Amniotic stem cell (primary cell): Measurements from ENCODE around the gene HAVCR2.
A peak's percentile ranks its signal among the peaks of the same experiment; 100 is the strongest.

Source experiments
- DNase-seq: peaks from one replicate; lab custom pipeline; 2025; lab: John Stamatoyannopoulos, UW

HAVCR2 gene

DNA sequence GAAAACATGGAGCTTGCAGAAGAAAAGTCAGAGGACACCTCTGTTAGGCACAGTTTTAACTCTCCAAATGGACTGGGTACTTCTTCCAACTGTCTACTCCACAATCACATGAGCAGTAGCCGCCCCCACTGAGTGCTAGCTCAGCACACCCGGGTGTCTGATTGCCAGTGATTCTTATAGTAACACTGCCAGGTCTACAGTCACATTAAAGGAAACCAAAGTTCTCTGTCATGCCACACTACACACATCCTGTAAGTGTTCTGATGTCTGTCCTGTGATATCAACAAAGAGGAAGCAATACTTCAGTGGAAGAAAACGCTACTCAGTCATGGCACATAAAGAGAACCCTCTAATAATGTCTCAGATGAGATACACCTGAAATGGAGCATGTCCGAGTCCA is at the start of gene HAVCR2:
HAVCR2 (minus strand) TSS at position 69 of the 400 bp plus-strand sequence; CDS start at position 8, 61 bp downstream.
- DNase-seq: no peak

DNA sequence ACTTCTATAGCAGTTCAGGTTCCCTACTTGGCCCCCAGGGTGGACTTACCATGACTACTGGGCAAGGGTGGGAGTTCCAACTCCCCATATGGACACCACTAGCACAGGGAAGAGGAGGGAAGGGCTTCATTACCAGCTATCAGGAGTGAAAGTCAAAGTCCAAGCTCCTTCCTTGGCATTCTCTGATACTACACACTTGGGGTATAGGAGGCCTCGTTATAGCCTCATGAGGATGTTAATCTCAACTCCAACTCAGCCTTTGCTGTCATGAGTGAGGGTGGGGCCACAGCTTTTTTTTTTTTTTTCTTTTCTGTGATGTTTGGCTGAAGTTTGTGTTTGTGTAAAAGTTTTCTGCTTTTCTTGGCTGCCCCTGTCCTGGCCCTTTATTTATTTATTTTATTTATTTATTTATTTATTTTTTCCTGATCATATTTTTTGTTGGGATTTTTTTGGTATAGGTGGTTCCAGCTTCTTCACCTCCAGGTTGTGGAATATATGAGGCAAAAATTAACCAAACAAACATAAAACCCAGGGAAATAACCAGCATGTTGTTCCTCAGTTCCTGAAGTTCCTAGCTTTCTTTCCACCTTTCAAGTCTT is 48.5 kb upstream of the HAVCR2 start:
- no peak for DNase-seq

DNA sequence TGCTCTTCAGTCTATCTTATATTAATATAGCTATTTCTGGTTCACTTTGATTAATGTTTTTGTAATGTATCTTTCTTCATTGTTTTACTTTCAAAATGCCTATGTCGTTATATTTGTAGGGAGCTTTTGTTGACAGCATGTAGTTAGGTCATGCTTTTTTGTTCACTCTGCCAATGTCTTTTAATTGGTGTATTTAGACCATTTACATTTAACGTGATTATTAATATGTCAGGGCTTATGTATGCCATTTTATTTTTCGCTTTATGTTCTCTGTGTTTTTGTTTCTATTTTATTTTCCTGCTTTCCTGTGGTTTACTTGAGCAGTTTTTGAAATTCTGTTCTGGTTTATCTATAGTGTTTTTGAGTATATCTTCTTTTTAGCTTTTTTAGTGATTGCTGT is 46.5 kb upstream of the HAVCR2 start:
- no peak for DNase-seq

- no peak for DNase-seq
Observed at GRCh38 chr5:157150995-157151394, 42.2 kb upstream of the HAVCR2 start.

DNA sequence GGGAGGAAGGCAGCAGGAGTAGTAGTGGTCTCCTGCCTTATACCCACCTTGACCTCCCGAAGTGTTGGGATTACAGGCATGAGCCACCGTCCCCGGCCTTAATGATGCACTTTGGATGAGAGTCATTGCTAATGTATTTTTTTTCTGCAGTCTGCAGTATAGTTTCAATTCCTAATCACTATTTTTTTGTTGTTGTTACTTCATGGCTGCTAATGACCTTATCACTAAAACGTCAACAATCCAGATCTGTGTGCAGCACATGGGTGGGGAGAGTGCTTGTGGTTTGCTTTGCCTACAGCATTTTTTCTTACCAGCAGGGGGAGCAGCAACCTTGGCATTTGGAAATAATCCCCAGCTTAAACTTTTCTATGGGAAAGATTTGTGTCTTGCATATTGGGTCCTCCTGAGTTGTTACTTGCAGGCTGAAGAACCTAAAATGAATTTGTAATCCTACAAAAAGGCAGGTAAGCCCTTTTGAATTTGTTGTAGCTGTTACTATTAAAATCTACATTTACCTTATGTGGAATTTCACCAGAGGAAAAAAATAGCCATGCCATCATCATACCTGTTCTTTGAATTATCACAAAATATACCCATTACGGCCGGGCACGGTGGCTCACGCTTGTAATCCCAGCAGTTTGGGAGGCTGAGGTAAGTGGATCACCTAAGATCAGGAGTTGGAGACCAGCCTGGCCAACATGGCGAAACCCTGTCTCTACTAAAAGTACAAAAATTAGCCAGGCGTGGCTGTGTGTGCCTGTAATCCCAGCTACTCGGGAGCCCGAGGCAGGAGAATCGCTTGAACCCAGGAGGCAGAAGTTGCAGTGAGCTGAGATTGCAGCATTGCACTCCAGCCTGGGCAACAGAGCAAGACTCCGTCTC is 40.1 kb upstream of the HAVCR2 start:
- peak; percentile 46 for DNase-seq

GRCh38 chr5:157143127-157143971 is 34.5 kb upstream of the HAVCR2 start:
- peak; percentile 32 for DNase-seq

DNA sequence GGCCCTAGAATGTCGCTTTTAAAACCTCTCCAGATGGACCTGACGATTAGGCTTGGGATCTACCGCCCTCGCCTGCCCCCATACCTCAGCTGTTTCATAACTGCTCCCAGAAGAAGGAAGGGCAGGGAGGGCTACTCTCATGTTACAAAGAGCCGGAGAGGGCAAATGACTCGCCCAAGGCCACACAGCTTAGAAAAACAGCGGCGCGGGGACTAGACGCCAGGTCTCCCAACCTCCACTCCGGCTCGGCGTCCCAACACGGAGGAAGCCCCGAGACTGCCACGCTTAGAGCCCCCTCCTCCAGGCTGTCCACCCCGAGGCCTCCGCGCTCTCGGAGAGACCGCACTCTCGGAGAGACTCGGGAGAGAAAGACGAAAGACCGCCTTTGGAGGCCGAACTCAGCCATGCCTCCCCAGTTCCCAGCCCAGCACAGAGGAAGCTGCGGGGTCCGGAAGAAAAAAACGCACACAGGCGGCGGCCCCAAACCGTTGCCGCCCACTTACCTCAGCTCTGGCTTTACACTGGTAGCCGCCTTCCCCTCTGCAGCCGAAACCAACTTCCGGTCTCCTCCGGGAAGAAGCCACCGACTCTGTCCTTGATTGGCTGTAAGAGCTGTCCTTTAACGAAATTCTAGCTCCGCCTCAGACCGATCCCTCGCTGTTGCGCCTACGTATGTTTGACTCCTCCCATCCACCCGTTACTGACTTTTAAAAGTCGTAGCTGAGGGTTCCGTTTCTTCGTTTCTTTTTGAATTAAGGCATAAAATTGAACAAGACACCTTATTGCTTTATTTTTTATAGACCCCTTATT is 33.7 kb upstream of the HAVCR2 start, which contains the start of gene MED7:
MED7 (minus strand) TSS at position 549 of the 810 bp plus-strand sequence. CDS start 3,434 bp downstream, outside the sequence.
- DNase-seq: peak; percentile 99

GRCh38 chr5:157137691-157138090 is 28.8 kb upstream of the HAVCR2 start:
- no peak for DNase-seq

GRCh38 chr5:157132281-157132612 is 23.4 kb upstream of the HAVCR2 start:
- DNase-seq: no peak

DNA sequence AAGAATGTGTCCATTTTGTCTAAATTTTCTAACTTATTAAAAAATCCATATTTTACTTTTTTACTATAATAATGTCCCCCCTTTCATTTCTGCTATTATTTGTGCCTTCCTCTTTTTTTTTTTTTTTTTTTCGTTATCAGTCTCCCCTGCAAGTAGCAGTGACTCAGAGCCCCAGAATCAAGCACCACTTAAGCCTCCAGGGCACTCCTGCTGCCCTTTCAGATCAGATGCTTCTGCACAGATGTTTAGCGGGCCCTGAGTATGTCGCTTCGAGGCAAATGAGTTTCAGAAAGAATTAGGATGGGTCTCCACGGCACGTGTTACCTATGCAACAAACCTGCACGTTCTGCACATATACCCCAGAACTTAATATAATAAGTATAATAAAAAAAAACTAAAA is 22.1 kb upstream of the HAVCR2 start:
- no peak for DNase-seq

DNA sequence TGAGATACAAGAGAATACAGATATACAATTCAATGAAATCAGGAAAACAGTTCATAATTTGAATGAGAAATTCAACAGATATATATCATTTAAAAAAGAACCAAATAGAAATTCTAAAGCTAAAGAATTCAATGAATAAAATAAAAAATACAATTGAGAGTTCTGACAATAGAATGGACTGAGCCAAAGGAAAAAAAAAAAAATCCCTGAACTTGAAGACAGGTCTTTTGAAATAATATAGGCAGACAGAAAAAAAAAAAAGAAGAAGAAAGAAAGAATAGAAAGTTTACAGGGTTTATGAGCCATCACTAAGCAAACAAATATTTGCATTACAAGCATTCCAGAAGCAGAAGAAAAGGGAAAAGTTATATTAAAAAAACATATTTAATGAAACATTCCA is 12.9 kb upstream of the HAVCR2 start:
- no peak for DNase-seq

DNA sequence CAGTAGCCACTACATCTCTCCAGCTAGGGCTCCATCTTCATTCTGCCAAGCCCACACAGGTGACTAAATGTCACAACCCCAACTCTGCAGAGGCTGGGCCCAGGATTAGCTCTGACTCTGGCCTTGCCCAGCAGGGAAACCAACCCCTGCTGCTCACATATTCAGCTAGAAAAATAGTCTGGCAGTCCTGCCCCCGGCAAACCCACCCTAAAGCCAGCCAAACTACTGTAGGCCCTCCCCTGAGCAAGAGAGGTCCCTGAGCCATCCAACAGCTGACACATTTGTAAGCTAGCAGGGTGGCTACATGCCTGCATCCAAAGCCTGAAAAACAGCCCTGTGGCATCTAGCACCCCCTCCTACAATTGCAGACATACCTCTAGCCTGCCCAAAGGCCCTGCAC is 11.3 kb upstream of the HAVCR2 start:
- no peak for DNase-seq

DNA sequence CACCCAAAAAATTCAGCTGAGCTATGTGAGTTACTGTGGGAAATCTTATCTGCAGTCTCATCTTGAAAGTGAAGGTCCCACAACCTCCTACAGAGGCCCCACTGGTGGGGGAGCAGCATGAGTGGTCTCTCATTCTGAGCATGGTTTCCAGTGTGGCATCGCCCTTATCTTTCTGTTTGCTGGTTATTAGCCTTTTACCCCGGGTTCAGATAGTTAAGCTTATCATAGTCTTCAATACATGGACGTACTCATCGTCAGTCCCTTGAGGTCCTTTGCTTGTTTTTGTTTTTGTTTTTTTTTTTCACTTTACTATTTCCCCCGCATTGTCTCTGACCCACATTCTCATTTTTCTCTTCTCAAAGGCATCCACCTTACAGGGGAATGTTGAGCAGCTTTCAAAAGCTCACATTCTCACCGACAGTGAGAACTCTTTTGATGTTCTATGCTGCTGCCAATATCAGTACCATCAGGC is 7.7 kb upstream of the HAVCR2 start:
- DNase-seq: no peak

DNA sequence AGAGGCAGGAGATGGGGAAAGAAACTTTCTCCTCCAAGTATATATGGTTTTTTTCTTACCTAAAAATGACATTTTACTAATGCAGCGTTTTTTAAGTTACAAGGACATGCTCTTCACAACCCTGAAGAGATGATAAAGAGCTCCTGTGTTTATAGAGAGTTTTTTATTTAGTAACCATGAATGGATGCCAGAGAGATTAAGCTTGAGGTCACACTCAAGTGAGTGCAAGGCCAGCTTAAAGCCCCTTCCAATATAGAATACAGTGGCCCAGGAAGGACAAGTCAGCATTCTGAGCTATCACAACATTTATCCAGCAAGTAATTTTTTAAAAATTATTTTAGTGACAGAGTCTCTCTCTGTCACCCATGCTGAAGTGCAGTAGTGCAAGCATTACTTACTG is 6.7 kb upstream of the HAVCR2 start:
- DNase-seq: no peak

GRCh38 chr5:157115012-157115411 is 6.2 kb upstream of the HAVCR2 start:
- no peak for DNase-seq

- no peak for DNase-seq
Observed at GRCh38 chr5:157113002-157113401, 4.2 kb upstream of the HAVCR2 start.

DNA sequence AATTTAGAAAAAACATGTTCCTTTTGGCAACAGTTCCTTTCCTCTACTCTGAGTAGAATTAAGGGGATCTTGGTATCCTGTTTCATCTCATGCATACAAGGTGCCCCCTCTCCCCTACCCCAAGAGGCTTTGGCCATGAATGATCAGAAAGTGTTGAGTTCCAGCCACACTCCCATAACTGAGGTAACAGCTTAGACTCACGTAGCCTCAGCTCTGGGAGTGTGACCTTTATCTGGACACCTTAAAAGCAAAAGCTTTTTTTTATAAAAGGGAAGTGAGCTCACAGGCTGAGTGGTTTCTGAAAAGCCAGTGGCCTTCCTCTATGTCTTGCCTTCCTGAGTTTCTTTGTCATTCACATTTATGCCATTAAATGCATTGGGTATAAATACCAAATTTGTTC is 900 bp upstream of the HAVCR2 start:
- no peak for DNase-seq

- DNase-seq: no peak
Observed at GRCh38 chr5:157107508-157107907, 1.3 kb downstream of the HAVCR2 start.

DNA sequence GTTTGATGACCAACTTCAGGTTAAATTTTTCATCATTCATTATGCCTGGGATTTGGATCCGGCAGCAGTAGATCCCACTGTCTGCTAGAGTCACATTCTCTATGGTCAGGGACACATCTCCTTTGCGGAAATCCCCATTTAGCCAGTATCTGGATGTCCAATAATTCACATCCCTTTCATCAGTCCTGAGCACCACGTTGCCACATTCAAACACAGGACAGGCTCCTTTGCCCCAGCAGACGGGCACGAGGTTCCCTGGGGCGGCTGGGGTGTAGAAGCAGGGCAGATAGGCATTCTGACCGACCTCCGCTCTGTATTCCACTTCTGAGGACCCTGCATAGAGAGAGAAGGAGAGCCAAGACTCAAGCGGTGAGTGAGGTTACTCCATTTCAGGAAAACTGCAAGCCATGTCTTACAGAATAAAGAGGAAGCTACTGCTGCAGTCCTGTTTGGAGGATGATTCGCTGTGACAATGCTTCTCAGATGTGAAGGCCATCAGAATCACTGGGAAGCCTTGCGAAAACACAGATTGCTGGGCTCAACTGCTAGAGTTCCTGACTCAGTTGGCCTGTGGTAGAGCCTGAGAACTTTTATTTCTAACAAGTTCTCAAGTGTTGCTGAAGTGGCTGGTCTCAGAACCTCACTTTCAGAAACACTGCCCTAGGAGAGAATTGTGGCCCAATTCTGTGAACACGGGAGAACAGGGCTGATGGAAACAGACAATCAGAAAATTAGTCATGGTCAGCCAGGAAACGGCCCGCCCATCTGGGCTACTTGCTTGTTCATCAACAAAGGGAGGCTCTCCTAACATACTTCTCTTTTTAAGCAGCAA is 2.0 kb downstream of the HAVCR2 start:
- no peak for DNase-seq

- DNase-seq: peak; percentile 8
Observed at GRCh38 chr5:157100140-157100679, 8.6 kb downstream of the HAVCR2 start.
